Measurements from ENCODE around the gene PGBD5.

Gene PGBD5

DNA sequence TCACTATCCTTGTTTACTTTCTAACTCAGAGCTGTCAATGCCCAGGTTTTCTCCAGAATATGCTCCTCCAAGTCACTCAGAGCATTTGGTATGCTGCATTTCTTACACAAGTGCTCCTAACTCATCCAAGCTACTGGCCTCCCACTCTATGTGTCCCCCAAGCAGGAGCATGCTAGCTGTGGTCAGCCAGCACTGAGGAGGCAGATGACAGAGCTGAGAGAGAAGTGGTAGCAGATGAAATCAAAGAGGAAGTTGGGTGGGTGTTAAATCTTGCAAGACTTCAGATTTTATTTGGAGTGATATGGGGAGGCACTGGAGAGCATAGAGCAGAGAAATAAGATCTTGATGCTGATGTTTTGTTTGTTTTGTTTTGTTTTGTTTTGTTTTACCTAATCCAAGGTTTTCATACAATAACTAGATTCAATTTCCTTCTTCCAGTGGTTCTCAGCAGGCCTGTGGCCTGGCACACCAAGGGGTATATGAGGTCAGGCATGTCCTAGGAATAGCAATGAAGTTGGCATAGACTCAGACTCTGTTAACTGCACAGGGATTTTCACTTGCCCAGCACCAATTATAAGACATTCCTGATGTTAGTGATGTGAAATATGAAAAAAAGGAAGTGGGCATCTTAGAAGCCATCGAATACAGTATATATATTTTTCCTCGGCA, 3.1 kb upstream of the PGBD5 start:
- TF ChIP-seq TOX (CRISPR knock-in tag; IDR thresholded peaks at IDR 0.05; ENCODE audit: borderline replicate concordance) = no peak
- no peak for TF ChIP-seq SNAI2 (CRISPR knock-in tag; IDR thresholded peaks at IDR 0.05)
- no peak for TF ChIP-seq ZFP30 (CRISPR knock-in tag; IDR thresholded peaks at IDR 0.05)
- no peak for TF ChIP-seq ZNF8 (CRISPR knock-in tag; IDR thresholded peaks at IDR 0.05)
- no peak for TF ChIP-seq BACH2 (CRISPR knock-in tag; IDR thresholded peaks at IDR 0.05; ENCODE audit: borderline replicate concordance)
- no peak for TF ChIP-seq POU6F1 (CRISPR knock-in tag; IDR thresholded peaks at IDR 0.05; ENCODE audit: borderline replicate concordance, low read depth)
- no peak for TF ChIP-seq ESRRG (CRISPR knock-in tag; IDR thresholded peaks at IDR 0.05)
- TF ChIP-seq, protein P1, sequence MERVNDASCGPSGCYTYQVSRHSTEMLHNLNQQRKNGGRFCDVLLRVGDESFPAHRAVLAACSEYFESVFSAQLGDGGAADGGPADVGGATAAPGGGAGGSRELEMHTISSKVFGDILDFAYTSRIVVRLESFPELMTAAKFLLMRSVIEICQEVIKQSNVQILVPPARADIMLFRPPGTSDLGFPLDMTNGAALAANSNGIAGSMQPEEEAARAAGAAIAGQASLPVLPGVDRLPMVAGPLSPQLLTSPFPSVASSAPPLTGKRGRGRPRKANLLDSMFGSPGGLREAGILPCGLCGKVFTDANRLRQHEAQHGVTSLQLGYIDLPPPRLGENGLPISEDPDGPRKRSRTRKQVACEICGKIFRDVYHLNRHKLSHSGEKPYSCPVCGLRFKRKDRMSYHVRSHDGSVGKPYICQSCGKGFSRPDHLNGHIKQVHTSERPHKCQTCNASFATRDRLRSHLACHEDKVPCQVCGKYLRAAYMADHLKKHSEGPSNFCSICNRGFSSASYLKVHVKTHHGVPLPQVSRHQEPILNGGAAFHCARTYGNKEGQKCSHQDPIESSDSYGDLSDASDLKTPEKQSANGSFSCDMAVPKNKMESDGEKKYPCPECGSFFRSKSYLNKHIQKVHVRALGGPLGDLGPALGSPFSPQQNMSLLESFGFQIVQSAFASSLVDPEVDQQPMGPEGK (CRISPR knock-in tag; IDR thresholded peaks at IDR 0.05; ENCODE audit: borderline replicate concordance) = no peak
- TF ChIP-seq ZC3H10 (CRISPR knock-in tag; IDR thresholded peaks at IDR 0.05) = no peak
- TF ChIP-seq, protein P2, sequence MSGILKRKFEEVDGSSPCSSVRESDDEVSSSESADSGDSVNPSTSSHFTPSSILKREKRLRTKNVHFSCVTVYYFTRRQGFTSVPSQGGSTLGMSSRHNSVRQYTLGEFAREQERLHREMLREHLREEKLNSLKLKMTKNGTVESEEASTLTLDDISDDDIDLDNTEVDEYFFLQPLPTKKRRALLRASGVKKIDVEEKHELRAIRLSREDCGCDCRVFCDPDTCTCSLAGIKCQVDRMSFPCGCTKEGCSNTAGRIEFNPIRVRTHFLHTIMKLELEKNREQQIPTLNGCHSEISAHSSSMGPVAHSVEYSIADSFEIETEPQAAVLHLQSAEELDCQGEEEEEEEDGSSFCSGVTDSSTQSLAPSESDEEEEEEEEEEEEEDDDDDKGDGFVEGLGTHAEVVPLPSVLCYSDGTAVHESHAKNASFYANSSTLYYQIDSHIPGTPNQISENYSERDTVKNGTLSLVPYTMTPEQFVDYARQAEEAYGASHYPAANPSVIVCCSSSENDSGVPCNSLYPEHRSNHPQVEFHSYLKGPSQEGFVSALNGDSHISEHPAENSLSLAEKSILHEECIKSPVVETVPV (CRISPR knock-in tag; IDR thresholded peaks at IDR 0.05) = no peak
- no peak for TF ChIP-seq CSDC2 (CRISPR knock-in tag; IDR thresholded peaks at IDR 0.05)
- no peak for TF ChIP-seq ARNTL (CRISPR knock-in tag; IDR thresholded peaks at IDR 0.05; ENCODE audit: borderline replicate concordance, low read depth)
- TF ChIP-seq ZFP3 (CRISPR knock-in tag; IDR thresholded peaks at IDR 0.05) = no peak
- no peak for TF ChIP-seq GLIS3 (CRISPR knock-in tag; IDR thresholded peaks at IDR 0.05)
- no peak for TF ChIP-seq ISL1 (CRISPR knock-in tag; IDR thresholded peaks at IDR 0.05)
- ATAC-seq = no peak

- TF ChIP-seq TSHZ2 (CRISPR knock-in tag; IDR thresholded peaks at IDR 0.05) = no peak
- TF ChIP-seq, protein P2 (CRISPR knock-in tag; IDR thresholded peaks at IDR 0.05) = no peak
- TF ChIP-seq GLIS3 (CRISPR knock-in tag; IDR thresholded peaks at IDR 0.05) = no peak
- TF ChIP-seq CREB5 (CRISPR knock-in tag; IDR thresholded peaks at IDR 0.05; ENCODE audit: low read depth) = no peak
- TF ChIP-seq TCF4 (CRISPR knock-in tag; IDR thresholded peaks at IDR 0.05; ENCODE audit: borderline replicate concordance) = no peak
Observed at GRCh38 chr1:230427981-230428380, 1.8 kb upstream of the PGBD5 start.

More at GRCh38 chr1:230427981-230428380, 1.8 kb upstream of the PGBD5 start:
- ATAC-seq = no peak

Data from SK-N-SH treated with all-trans-retinoic acid at 6 μM for 48 hours (cell line).